T follicular helper cell (primary cell): ENCODE results near the gene ZNF37A.
"Not testable (repeated sequence)": the region's sequence is repeated elsewhere in the genome, so short reads cannot be mapped to it uniquely, and the experiment has no call there.

ENCODE experiments used
- DNase-seq: peaks from one replicate; pipeline ENCODE4 v3.0.0-alpha.2; 2020; ENCODE audit warnings: low read depth

ZNF37A gene

GRCh38 chr10:38150891-38151463 is 56.8 kb downstream of the ZNF37A start:
- DNase-seq, result not testable (repeated sequence)

- DNase-seq, result no peak
Measured at GRCh38 chr10:38156416-38157269, 62.5 kb downstream of the ZNF37A start.

GRCh38 chr10:38157270-38157685 is 63.1 kb downstream of the ZNF37A start:
- DNase-seq, result no peak

GRCh38 chr10:38159004-38159403 is 64.9 kb downstream of the ZNF37A start:
- DNase-seq, result no peak

GRCh38 chr10:38163617-38164016 is 69.5 kb downstream of the ZNF37A start:
- no peak for DNase-seq

- DNase-seq, result no peak
Measured at GRCh38 chr10:38174336-38174735, 80.2 kb downstream of the ZNF37A start.

GRCh38 chr10:38184477-38184876 is 90.3 kb downstream of the ZNF37A start:
- no peak for DNase-seq
